Left forelimb (tissue), 1 donor: Measurements from ENCODE around the gene ZFAND3.
"Not testable (repeated sequence)": the region's sequence is repeated elsewhere in the genome, so short reads cannot be mapped to it uniquely, and the experiment has no call there.

Experiments used
- DNase-seq: peaks from one replicate; pipeline ENCODE4 v3.0.0-alpha.2; 2018; ENCODE audit warnings: low spot score

The ZFAND3 gene

GRCh38 chr6:38091613-38092012 lies 272.1 kb downstream of the ZFAND3 start:
- no peak for DNase-seq

GRCh38 chr6:38092465-38092864 lies 272.9 kb downstream of the ZFAND3 start:
- no peak for DNase-seq

- DNase-seq = no peak
These were observed 273.4 kb downstream of the ZFAND3 start for GRCh38 chr6:38092964-38093363.

- DNase-seq = no peak
These were observed 275.5 kb downstream of the ZFAND3 start for GRCh38 chr6:38095054-38095453.

GRCh38 chr6:38099221-38099620 lies 279.7 kb downstream of the ZFAND3 start:
- no peak for DNase-seq

- DNase-seq = no peak
These were observed 280.9 kb downstream of the ZFAND3 start for GRCh38 chr6:38100380-38100779.

GRCh38 chr6:38103921-38104320 lies 284.4 kb downstream of the ZFAND3 start:
- DNase-seq = no peak

- no peak for DNase-seq
These were observed 285.5 kb downstream of the ZFAND3 start for GRCh38 chr6:38105066-38105465.

- no peak for DNase-seq
These were observed 287.5 kb downstream of the ZFAND3 start for GRCh38 chr6:38107073-38107472.

- no peak for DNase-seq
These were observed 291.0 kb downstream of the ZFAND3 start for GRCh38 chr6:38110481-38110971.

GRCh38 chr6:38112181-38112580 lies 292.7 kb downstream of the ZFAND3 start:
- DNase-seq = no peak

GRCh38 chr6:38113825-38114576 lies 294.5 kb downstream of the ZFAND3 start:
- no peak for DNase-seq

GRCh38 chr6:38114976-38115625 lies 295.6 kb downstream of the ZFAND3 start:
- DNase-seq = no peak

GRCh38 chr6:38115626-38116008 lies 296.1 kb downstream of the ZFAND3 start:
- no peak for DNase-seq

GRCh38 chr6:38116248-38116647 lies 296.7 kb downstream of the ZFAND3 start:
- DNase-seq = no peak

GRCh38 chr6:38117281-38117680 lies 297.8 kb downstream of the ZFAND3 start:
- DNase-seq = no peak

- DNase-seq = no peak
These were observed 299.4 kb downstream of the ZFAND3 start for GRCh38 chr6:38118791-38119365.

- DNase-seq = no peak
These were observed 300.0 kb downstream of the ZFAND3 start for GRCh38 chr6:38119516-38119915.

- not testable (repeated sequence) for DNase-seq
These were observed 304.8 kb downstream of the ZFAND3 start for GRCh38 chr6:38124224-38124926.

GRCh38 chr6:38127284-38127683 lies 307.8 kb downstream of the ZFAND3 start:
- DNase-seq = no peak

- DNase-seq = no peak
These were observed 312.0 kb downstream of the ZFAND3 start for GRCh38 chr6:38131527-38131965.

GRCh38 chr6:38133932-38134703 lies 314.6 kb downstream of the ZFAND3 start:
- DNase-seq = no peak
